SKM-1 (cell line): Measurements from ENCODE around the gene TRPM4.
"Not testable (repeated sequence)": the region's sequence is repeated elsewhere in the genome, so short reads cannot be mapped to it uniquely, and the experiment has no call there.

ENCODE experiments used
- DNase-seq: peaks from one replicate; lab custom pipeline; 2025; ENCODE audit not compliant: unreplicated experiment; lab: John Stamatoyannopoulos, UW

Gene TRPM4

DNA sequence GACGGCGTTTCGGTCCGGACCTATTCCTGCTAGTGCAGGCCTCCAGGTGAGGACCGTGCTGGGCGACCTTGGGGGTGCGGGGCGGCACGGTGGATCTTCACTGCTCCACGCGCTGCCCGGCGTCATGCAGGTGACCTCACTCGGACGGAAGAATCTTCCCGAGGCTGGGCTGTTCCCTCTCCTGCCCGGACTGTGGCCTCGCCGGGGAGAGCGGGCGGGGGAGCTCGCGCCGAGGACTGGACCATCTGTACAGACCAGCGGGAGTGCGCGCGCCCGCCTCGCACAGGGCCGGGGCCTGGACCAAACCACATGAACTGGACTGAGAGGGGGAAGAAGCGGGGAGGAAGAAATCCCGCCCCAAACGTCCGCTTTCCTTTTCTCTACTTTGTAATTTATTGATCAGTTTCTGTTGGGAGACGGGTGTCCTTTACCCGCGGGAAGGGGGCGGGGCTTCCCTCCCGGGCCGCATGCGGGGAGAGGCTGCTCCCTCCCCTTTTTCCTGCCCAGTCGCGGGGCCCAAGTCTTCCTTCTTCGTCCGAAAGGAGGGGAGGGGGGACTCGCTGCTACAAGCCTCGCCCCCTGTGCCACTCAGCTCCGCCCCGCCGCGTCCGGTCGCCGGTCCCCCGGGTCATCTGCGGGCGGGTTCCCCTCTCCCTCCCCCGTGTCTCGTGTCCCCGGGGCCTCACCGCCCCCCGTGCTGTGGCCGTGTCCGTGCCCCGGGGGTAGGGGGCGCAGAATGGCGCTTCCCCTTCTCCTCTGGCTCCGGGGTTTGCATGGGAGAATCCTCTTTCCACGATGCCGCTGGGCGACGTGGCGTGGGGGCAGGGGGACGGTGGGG, 7.3 kb upstream of the TRPM4 start:
- DNase-seq, result peak; percentile 59

DNA sequence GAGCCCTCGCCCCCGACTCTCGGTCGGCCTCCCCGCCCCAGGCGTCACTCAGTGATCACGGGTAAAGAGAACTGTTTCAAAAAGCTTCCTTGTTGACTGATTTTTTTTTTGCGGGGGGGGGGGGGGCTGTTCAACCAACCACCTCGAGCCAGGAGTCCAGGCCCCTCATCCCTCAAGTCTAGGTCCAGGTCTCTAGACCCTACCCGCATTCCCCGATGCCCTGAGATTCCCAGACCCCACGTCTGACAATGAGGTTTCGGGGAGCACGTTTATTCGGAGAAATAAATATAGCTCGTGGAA, 6.7 kb upstream of the TRPM4 start:
- no peak for DNase-seq

DNA sequence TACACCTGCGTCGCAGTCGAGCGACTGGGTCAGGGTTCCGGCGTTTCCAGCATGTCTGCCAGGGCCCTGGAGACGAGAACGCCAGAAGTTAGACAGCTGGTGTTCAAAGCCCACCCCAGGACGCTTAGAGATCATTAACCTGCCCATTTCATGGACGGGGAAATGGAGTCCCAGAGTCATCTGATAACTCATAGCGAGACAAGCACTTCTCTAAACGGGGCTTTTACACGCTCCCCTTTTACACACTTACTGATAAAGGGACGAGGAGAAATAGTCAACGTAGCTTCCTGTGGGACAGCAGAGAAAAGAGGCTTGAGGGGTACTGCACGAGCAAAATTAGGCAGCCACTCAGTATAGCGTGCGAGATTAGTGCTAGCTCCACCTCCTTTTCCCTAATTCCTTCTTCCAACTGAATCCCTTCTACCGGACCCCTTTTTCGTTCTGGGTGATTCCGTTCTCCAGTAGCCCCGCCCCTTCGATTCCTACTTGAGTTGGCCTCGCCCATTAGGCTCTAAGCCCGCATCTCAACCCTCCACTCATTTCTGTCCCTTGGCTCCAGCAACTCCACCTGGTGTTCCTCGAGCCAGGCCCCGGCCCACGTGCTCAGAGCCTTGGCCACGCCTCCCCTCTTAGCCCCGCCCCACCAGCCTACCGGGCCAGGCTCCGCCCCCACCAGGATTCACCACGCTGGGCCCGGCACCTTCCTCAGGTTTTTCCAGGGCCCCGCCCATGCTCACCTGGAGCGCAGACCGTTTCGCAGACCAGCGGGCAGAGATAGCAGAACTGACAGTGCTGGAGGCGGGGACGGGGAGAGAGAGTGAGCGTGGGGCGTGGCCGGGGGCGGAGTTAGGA, 6.1 kb upstream of the TRPM4 start:
- no peak for DNase-seq

DNA sequence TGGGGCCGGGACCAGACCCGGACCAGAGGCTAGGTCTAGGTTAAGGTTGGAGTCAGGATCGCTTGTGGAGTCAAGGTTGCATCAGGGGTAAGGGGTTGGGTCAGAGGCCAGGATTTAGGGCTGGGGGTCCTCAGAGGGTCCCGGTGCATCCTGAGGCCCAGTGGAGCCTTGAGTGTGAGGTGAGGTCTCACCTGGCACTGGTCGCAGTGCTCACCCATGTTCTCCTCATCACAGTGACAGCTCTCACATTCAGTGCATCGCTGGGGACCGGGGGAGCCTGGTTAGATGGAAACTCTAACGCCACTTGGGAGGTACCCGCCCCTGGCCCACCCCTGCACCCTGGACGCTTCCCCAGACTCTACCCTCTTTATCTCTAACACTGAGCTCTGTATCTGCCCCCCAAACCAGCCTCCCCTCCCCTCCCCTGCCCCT, 5.5 kb upstream of the TRPM4 start:
- no peak for DNase-seq

DNA sequence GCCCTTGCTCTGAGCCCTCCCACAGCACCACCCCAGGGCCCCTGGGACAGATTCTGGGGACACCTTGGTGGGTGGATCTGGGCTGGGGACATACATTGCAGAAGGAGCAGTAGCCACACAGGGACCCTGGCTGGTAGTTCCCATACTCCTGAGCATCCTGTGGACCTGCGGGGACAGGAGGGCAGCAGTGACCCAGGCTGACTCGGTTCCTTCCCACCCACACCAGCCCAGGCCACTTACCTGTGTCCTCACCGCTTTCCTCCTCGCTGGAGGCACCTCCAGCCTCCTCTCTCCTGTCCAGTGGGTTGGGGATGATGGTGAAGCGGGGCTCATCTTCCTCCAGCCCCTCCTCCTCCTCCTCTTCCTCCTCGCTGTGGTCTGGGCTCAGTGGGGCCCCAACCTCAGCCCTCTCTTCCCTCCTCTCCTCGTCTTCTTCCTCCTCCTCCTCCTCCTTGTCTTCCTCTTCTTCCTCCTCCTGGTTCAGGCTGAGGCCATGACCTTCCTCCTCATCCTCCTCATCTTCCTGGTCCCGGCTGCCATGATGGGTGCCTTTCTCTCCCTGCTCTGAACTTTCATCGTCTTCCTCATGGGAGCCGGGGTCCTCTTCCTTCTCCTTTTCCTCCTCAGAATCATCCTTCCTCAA, 4.3 kb upstream of the TRPM4 start:
- no peak for DNase-seq

DNA sequence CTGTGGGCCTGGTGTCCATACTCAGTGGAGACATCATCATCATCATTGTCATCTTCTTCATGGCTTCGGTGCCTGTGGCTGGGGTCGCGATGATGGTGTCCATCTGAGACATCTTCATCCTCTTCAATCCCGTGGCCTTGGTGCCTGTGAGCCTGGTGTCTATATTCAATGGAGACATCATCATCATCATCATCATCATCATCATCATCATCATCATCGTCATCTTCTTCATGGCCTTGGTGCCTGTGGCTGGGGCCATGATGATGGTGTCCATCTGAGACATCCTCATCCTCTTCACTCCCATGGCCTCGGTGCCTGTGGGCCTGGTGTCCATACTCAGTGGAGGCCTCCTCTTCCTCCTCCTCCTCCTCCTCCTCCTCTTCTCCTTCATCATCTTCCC, 3.3 kb upstream of the TRPM4 start:
- DNase-seq, result no peak

DNA sequence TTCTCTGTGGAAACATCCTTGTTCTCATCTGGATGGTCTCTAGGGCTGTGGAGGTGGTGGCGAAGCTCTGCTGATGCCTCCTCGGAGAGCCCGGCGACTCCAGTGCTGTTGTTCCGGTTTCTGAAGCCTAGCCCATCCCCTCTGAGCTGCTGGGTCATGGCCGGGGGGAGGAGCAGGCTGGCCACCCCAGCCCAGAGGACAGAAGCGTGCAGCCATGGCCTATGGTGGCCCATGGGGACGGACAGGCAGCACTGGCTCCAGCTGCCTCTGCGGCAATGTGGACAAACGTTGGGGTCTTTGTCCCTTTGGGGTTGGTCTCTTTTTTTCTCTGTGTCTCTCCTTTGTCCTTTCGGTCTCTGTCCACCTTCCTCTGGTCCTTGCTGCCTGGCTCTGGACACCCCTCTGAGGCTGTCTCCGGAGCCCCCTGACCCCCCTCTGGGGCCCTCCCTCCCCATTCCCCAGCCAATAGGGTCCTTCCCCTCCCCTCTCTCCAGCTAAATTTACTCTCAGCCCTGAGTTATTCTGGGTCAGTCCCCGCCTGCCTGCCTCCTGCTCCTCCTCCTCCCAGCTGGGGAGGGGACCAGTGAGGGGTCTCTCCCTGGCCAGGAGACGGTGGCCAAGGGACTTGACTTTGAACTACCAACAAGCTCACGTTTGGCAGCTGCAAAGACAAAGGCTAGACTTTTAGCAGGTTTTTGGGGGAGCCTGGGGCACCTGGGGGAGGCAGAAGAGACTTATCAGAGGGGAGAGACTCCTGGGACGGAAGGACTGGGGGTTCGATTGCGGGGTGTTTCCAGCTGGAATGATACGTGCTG, 2.4 kb upstream of the TRPM4 start, which contains the start of gene HRC:
HRC (minus strand) TSS at position 392 of the 815 bp plus-strand sequence; CDS start at position 233, 159 bp downstream.
- DNase-seq, result no peak

DNA sequence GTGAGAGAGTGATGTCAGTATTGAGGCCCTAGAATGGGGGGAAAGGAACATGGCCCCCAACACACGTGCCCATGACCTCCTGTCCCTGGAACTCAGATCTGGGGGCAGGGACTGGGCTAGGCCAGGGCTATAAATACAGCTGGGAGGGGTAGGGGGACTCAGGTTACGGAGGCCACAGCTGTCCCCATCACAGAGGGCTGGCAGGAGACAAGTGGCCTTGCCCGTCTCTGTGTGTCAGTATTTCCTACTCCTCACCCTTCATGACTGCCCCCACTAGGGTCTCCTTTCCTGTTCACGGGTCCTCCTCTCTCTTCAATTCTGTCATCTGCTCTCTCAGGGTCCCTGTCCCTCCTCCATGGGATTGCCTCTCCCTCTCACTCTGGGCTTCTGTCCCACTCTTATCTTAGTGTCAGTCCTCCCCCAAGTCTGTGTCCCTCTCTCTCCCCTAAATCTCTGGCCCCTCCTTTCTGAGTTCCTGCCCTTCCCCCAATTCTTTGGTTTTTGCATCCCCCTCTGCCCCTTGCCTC, 1.7 kb upstream of the TRPM4 start:
- no peak for DNase-seq

DNA sequence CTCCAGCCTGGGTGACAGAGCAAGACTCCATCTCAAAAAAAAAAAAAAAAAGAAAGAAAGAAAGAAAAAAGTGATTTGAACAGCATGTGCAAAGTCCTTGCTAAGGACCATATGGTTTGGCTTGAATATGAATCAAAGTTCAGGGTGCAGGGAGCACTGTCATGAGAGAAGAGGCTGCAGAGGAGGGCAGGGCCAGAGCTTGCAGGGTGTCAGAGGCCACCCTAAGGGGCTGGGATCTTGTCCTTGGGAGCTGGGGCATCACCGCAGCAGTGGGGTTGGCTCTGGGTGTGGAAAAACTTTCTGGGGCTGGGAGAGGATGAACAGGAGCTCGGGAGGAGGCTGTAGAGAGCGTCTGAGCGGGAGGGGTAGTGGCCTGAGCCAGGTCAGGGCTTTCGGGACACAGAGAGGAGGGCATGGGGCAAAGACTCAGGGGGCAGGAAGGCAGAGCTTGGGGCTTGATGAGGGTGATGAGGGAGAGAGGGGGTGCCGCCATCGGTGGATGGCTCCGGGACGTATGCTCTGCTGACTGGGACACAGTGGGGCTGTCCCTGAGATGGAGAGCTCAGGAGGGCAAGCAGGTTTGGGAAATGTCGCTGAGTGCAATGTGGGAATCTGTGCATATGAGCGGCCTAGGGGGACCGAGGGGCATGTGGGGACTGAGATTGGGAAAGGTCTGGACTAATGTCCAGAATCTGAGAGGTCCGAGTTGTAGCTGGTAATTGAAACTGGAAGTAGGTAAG, 3.0 kb downstream of the TRPM4 start:
- DNase-seq, result no peak

DNA sequence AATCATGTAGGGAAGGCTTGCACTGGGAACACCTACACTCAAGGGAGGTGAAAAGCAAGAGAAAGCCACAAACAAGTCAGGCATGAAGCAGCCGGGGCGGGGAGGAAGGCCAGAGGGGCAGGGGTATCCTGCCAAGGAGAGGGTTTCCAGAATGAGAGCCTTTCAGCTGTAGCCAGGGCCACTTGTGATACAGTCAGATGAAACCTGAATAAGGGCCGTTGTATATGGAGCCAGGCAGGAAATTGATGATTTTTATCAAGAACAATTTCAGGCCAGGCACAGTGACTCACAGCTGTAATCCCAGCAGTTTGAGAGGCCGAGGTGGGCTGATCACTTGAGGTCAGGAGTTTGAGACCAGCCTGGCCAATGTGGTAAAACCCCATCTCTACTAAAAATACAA, 4.4 kb downstream of the TRPM4 start:
- DNase-seq, result no peak

DNA sequence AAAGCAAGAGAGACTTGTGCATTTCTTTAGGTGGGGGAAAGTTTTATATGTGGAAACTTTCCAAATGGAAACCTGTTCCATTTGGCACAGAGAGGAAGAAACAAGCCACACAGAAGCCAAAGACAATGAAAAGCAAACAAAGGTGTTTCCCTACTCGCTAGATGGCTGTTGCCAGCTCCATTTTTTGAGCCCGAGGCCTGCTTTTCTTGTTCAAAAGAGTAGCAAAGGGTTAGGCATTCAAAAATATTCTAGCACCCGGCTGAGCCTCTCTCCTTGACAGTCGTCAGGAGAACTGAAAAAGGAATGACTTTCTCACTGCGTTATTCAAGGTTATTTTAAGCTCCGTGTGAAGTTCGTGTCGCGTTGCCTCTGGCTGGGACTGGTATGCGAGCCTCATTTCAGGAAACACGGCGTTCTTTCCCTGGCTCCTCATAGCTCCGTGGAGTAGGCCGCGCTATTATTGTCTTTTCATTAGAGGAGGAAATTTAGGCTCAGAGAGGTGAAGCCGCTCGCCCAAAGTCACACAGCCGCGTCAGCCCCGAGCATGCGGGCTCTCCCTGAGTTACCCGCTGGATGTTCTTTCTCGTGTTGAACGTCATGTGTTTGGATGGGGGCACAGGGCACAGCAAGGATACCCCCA, 7.6 kb downstream of the TRPM4 start:
- no peak for DNase-seq

DNA sequence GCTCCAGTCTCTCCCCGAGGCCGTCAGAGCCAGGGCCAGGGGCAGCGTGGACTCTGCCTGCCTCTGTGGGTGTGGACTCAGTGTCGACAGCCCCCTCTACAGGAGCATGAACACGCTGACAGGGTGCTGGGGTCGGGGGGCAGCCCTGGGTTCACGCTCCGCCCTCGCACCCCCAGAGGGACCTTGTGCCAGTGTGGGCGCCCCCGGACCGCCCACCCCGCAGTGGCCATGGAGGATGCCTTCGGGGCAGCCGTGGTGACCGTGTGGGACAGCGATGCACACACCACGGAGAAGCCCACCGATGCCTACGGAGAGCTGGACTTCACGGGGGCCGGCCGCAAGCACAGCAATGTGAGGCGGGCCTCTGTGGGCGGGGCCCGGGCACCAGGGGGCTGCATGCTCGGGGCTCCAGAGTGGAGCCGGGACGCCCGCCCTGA, 8.3 kb downstream of the TRPM4 start:
- no peak for DNase-seq

DNA sequence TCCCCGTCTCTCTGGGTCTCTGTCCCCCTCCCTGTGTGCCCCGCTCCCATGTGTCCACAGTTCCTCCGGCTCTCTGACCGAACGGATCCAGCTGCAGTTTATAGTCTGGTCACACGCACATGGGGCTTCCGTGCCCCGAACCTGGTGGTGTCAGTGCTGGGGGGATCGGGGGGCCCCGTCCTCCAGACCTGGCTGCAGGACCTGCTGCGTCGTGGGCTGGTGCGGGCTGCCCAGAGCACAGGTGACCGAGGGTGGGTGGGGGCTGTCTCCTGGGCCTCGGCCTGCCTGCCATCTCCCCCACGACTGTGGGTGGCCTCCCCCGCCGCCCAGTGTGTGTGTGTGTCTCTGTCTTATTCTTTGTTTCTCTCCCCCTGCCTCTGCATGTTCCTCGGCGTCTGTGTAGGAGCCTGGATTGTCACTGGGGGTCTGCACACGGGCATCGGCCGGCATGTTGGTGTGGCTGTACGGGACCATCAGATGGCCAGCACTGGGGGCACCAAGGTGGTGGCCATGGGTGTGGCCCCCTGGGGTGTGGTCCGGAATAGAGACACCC, 10.3 kb downstream of the TRPM4 start:
- no peak for DNase-seq

DNA sequence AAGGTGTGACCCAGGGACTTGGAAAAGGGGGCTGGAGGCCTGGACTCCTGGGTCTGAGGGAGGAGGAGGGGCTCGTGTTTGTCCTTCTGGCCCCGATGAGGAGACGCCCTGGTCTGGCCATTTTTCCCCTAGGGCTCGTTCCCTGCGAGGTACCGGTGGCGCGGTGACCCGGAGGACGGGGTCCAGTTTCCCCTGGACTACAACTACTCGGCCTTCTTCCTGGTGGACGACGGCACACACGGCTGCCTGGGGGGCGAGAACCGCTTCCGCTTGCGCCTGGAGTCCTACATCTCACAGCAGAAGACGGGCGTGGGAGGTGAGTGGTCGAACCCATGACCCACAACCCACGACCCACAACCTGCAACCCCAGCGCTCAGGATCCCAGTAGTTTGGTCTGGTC, 10.8 kb downstream of the TRPM4 start:
- no peak for DNase-seq

DNA sequence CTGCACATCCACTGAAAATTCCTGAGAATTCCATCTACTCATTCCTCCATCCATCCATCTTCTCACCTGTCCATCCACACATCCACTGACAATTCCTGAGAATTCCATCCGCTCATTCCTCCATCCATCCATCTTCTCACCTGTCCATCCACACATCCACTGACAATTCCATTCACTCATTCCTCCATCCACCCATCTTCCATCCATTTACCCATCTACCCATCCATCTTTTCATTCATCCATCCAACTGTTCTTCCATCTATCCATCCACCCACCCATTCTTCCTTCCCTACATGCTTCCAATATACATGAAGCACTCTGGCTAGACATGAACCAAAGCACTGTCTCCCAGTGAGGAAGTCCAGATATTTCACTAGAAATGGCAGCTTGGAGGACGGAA, 15.6 kb downstream of the TRPM4 start:
- no peak for DNase-seq

DNA sequence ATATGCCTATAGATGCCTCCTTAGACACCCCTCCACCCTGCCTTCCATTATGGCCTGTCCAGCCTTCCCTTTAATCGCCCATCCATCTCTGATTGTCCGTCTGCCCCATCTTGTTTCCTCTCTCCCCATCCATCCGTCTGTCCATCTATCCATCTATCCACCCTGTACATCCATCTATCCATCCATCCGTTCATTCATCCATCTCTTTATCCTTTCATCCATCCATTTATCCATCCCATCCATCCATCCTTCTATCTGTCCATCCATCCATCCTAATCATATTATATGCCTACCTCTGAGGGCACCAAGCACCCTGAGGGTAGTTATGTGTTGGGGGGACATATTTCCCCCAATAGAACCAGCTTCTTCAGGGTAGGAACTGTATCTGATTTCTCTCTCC, 23.1 kb downstream of the TRPM4 start:
- no peak for DNase-seq

DNA sequence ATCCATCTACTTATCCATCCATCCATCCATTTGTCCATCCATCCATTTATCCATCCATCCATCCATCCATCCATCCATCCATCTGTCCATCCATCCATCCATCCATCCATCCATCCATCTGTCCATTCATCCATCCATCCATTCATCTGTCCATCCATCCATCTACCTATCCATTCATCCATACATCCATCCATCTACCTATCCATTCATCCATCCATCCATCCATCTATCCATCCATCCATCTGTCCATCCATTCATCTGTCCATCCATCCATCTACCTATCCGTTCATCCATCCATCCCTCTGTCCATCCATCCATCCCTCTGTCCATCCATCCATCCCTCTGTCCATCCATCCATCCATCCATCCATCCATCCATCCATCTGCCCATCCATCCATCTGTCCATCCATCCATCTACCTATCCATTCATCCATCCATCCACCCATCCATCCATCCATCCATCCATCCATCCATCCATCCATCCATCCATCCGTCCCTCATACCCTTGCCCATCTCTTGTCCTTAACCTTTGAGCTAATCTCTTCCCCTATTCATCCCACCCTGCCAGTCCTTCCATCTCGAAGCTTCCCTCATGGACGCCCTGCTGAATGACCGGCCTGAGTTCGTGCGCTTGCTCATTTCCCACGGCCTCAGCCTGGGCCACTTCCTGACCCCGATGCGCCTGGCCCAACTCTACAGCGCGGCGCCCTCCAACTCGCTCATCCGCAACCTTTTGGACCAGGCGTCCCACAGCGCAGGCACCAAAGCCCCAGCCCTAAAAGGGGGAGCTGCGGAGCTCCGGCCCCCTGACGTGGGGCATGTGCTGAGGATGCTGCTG, 24.6 kb downstream of the TRPM4 start:
- not testable (repeated sequence) for DNase-seq

DNA sequence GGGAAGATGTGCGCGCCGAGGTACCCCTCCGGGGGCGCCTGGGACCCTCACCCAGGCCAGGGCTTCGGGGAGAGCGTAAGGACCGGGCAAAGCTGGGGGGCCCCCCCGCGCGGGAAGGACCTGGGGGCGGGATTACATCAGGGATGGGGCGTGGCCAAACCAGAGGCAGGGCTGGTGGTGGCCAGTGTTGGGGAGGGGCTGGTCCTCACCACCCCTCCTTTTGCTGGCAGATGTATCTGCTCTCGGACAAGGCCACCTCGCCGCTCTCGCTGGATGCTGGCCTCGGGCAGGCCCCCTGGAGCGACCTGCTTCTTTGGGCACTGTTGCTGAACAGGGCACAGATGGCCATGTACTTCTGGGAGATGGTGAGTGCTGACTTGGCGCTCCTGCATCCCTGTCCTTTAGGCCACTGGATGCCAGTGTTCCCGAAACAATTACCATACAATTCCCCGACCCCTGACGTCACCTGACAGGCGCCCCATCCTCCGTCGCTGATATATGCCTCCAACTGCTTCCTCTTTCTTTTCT, 25.3 kb downstream of the TRPM4 start:
- DNase-seq, result no peak
